GM23248 (cell line): ENCODE measurements around the gene PDE6B.

Source experiments
- EZH2 ChIP-seq: fragments of 200-600 bp; sonication (generic); IDR thresholded peaks from 2 replicates; pipeline ENCODE4 v1.6.1; 2018; ENCODE audit warnings: antibody characterized with exemption, mild to moderate bottlenecking; ENCODE audit not compliant: insufficient read depth, poor library complexity, severe bottlenecking
- EZH2phosphoT487 ChIP-seq: fragments of 200-600 bp; sonication (generic); IDR thresholded peaks from 2 replicates; pipeline ENCODE4 v1.6.1; 2018; ENCODE audit warnings: antibody characterized with exemption, moderate library complexity, mild to moderate bottlenecking, low read depth; ENCODE audit not compliant: insufficient read depth

- TF ChIP-seq EZH2 = no peak
- no peak for TF ChIP-seq EZH2phosphoT487
These were observed 43.5 kb upstream of the PDE6B start for GRCh38 chr4:581753-582361.
